Astrocyte (in vitro differentiated cells and primary cell): ENCODE results near the gene MRPL42. TPM values are rescaled to one million over a fixed set of nuclear protein-coding genes. Genes with fewer than 3 reads are reported as not detected.

ENCODE experiments used
- DNase-seq: peaks from one replicate; pipeline ENCODE4 v3.0.0-alpha.2; 2010; ENCODE audit warnings: low read depth
- FAIRE-seq: peaks from 2 replicates; lab custom pipeline; 2011; peaks lifted over from hg19 to GRCh38; lab: Jason Lieb, UNC
- H2AFZ ChIP-seq: 2 replicates; pipeline ENCODE4 v1.6.0; 2012; ENCODE audit warnings: low read depth, low read length, inconsistent platforms
- H3K27ac ChIP-seq: 2 replicates; pipeline ENCODE4 v1.5.1; 2011; ENCODE audit warnings: low read depth, low read length, inconsistent platforms
- H3K27me3 ChIP-seq: 2 replicates; pipeline ENCODE4 v1.6.0; 2011; ENCODE audit warnings: low read length, inconsistent platforms; ENCODE audit not compliant: insufficient read depth
- H3K36me3 ChIP-seq: 2 replicates; pipeline ENCODE4 v1.5.1; 2011; ENCODE audit warnings: low read length, inconsistent platforms; ENCODE audit not compliant: insufficient read depth
- H3K4me1 ChIP-seq: 2 replicates; pipeline ENCODE4 v1.5.1; 2011; ENCODE audit warnings: low read length, inconsistent platforms; ENCODE audit not compliant: insufficient read depth
- H3K4me2 ChIP-seq: 2 replicates; pipeline ENCODE4 v1.6.0; 2012; ENCODE audit warnings: low read length, inconsistent platforms
- H3K4me3 ChIP-seq: 2 replicates; pipeline ENCODE4 v1.5.1; 2011; ENCODE audit warnings: low read depth, mild to moderate bottlenecking, low read length, inconsistent platforms; ENCODE audit not compliant: insufficient read depth
- H3K79me2 ChIP-seq: 2 replicates; pipeline ENCODE4 v1.6.0; 2012; ENCODE audit warnings: mild to moderate bottlenecking, low read length, inconsistent platforms; ENCODE audit not compliant: insufficient read depth
- H3K9ac ChIP-seq: 2 replicates; pipeline ENCODE4 v1.6.0; 2012; ENCODE audit warnings: mild to moderate bottlenecking, low read length, inconsistent platforms
- H3K9me3 ChIP-seq: 2 replicates; pipeline ENCODE4 v1.5.1; 2012; ENCODE audit warnings: low read depth, mild to moderate bottlenecking, low read length, inconsistent platforms; ENCODE audit not compliant: insufficient read depth
- H4K20me1 ChIP-seq: 2 replicates; pipeline ENCODE4 v1.6.0; 2012; ENCODE audit warnings: low read length, inconsistent platforms; ENCODE audit not compliant: insufficient read depth
- H3K27ac Mint-ChIP-seq: one replicate; pipeline ENCODE4 v1.8.0; 2021; ENCODE audit warnings: mild to moderate bottlenecking, mixed read lengths; ENCODE audit not compliant: unreplicated experiment
- H3K27me3 Mint-ChIP-seq: one replicate; pipeline ENCODE4 v1.8.0; 2021; ENCODE audit warnings: low read depth, mixed read lengths; ENCODE audit not compliant: unreplicated experiment
- H3K36me3 Mint-ChIP-seq: one replicate; pipeline ENCODE4 v1.8.0; 2021; ENCODE audit warnings: low read depth, mixed read lengths; ENCODE audit not compliant: unreplicated experiment
- H3K4me1 Mint-ChIP-seq: one replicate; pipeline ENCODE4 v1.8.0; 2021; ENCODE audit warnings: low read depth, mixed read lengths; ENCODE audit not compliant: unreplicated experiment
- H3K4me3 Mint-ChIP-seq: one replicate; pipeline ENCODE4 v1.8.0; 2021; ENCODE audit warnings: mild to moderate bottlenecking, moderate library complexity, mixed read lengths; ENCODE audit not compliant: unreplicated experiment
- H3K9me3 Mint-ChIP-seq: one replicate; pipeline ENCODE4 v1.8.0; 2021; ENCODE audit warnings: mild to moderate bottlenecking, mixed read lengths; ENCODE audit not compliant: unreplicated experiment
- EZH2 ChIP-seq: IDR thresholded peaks from 2 replicates; pipeline ENCODE4 v1.6.1; 2012; ENCODE audit warnings: mild to moderate bottlenecking, low read length, inconsistent platforms; ENCODE audit not compliant: insufficient read depth
- total RNA-seq: library from RNA; stranded (reverse); gene quantifications from 2 replicates; pipeline ENCODE4 v1.2.1, GENCODE V29; 2021
- TF ChIP-seq, protein P1 (sequence below): IDR thresholded peaks from 2 replicates; pipeline ENCODE4 v1.5.1; 2011; ENCODE audit warnings: low read depth, mild to moderate bottlenecking, inconsistent platforms, low read length, moderate library complexity; ENCODE audit not compliant: insufficient read depth

MRPL42 gene
- total RNA-seq, 1 donor from 2014 or later: 65.6 TPM

DNA sequence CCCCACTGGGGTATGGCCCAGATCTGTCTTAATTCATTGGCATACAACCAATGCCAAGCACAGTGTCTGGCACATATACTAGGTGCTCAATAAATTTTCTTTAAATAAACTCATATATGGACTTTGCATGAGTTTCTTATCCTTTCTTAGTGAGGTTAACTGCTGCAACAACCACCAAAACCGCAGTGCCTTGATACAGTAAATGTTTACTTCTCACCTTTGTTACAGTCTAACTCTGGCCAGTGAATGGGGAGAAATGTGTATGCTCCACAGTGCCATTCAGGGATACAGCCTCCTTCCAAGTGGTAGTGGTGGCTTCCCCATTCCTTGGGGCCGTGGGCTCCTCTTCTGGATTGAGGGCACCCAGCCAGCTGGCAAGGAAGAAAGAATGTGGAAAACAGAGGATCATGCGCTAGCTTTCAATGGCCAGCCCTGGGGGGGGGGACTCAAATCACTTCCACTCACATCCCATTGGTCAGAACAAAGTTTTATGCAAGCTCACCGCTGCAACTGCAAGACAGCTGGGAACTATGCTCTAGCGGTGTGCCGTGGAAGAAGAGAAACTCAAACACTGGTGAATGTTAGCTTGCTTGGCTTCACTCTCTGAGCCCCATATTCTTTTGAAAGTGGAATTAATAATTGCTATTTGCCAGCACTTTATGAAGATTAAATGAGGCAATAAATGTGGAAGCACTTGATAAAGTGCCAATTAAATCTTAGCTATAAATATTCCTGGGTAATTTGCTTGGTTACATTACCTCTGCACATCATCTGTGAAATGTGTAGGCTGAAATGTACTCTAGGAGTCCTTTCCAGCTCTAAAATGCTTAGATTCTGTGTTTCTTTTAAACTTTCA, 54.1 kb downstream of the MRPL42 start:
- Mint-ChIP-seq H3K4me3 (no peak overlapping the region), H3K27ac (no peak overlapping the region), H3K4me1 (peaks cover 10% of the 10 kb centered on the region), H3K27me3 (peaks cover 4% of the 10 kb centered on the region), H3K9me3 (peaks cover 2% of the 10 kb centered on the region), H3K36me3 (no peaks in the 10 kb centered on the region)
- H3K79me2 ChIP-seq: no peaks in the 10 kb centered on the region
- no peaks in the 10 kb centered on the region for H3K27me3 ChIP-seq
- no peak overlapping the region for H3K4me2 ChIP-seq
- DNase-seq (peak; percentile 30), FAIRE-seq (no peak)
- TF ChIP-seq, protein P1, sequence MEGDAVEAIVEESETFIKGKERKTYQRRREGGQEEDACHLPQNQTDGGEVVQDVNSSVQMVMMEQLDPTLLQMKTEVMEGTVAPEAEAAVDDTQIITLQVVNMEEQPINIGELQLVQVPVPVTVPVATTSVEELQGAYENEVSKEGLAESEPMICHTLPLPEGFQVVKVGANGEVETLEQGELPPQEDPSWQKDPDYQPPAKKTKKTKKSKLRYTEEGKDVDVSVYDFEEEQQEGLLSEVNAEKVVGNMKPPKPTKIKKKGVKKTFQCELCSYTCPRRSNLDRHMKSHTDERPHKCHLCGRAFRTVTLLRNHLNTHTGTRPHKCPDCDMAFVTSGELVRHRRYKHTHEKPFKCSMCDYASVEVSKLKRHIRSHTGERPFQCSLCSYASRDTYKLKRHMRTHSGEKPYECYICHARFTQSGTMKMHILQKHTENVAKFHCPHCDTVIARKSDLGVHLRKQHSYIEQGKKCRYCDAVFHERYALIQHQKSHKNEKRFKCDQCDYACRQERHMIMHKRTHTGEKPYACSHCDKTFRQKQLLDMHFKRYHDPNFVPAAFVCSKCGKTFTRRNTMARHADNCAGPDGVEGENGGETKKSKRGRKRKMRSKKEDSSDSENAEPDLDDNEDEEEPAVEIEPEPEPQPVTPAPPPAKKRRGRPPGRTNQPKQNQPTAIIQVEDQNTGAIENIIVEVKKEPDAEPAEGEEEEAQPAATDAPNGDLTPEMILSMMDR: no peak
- TF ChIP-seq EZH2: no peak
- H3K4me1 ChIP-seq: peaks cover 8% of the 10 kb centered on the region
- no peaks in the 10 kb centered on the region for H4K20me1 ChIP-seq
- H3K9me3 ChIP-seq: no peaks in the 10 kb centered on the region
- no peak overlapping the region for H3K4me3 ChIP-seq
- H3K36me3 ChIP-seq: no peaks in the 10 kb centered on the region
- H3K27ac ChIP-seq: no peak overlapping the region
- H2AFZ ChIP-seq: no peak overlapping the region
- no peak overlapping the region for H3K9ac ChIP-seq

DNA sequence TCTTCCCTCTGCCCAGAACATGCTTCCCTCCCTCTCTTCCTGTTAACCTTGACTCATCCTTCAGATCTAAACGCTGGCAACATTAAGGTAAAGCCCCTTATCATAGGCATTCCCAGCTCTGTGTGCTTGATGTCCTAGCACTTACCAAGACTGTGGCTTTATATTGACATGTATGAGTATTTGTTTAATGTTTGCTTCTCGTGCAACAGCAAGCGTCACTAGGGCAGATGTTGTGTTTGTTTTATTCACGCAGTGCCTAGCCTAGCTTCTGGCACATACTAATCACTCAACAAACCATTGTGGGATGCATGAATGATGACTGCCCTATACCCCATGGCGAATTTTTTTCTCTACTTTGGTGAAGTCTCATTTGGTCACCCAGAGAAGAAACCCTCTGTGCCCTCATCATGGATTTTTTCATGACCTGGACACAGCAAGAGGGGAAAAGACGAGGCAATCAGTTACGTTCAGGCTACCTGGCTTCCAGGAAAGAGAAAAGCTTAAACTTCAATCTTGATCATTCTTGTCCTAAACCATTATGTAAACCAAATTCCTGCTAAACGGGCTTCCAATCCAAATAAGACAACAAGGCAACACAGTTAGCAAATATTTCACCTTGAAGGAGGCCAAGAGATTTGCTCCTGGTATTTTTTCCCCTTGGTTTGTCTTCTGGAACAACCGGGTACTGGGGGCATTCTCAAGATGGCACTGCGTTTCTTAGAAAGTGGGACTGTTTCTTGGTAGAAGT, 57.2 kb downstream of the MRPL42 start:
- H3K4me1 ChIP-seq: peaks cover 9% of the 10 kb centered on the region
- no peaks in the 10 kb centered on the region for H4K20me1 ChIP-seq
- H3K79me2 ChIP-seq: no peaks in the 10 kb centered on the region
- no peak overlapping the region for H3K4me2 ChIP-seq
- H3K9me3 ChIP-seq: no peaks in the 10 kb centered on the region
- no peak overlapping the region for H3K9ac ChIP-seq
- Mint-ChIP-seq H3K36me3 (no peaks in the 10 kb centered on the region), H3K4me3 (no peak overlapping the region), H3K9me3 (no peaks in the 10 kb centered on the region), H3K4me1 (peaks cover 12% of the 10 kb centered on the region), H3K27ac (no peak overlapping the region), H3K27me3 (peaks cover 4% of the 10 kb centered on the region)
- no peak for TF ChIP-seq EZH2
- TF ChIP-seq, protein P1: no peak
- FAIRE-seq: no peak
- no peak for DNase-seq
- H2AFZ ChIP-seq: no peak overlapping the region
- no peak overlapping the region for H3K4me3 ChIP-seq
- no peak overlapping the region for H3K27ac ChIP-seq
- H3K36me3 ChIP-seq: no peaks in the 10 kb centered on the region
- H3K27me3 ChIP-seq: no peaks in the 10 kb centered on the region
